Adipose tissue (tissue), 3 donors: ENCODE measurements around the gene MCM3AP. TPM values are rescaled to one million over a fixed set of nuclear protein-coding genes. Genes with fewer than 3 reads are reported as not detected.

Experiments
- H3K27ac ChIP-seq: one replicate; pipeline ENCODE4 v1.5.1; 2013; ENCODE audit warnings: low read depth, low read length
- WGBS, 3 donors: extraction: QIAGEN DNeasy Blood & Tissue Kit; methylation state at CpG; one replicate each; pipeline ENCODE4 v1.1.7; 2013; 5-methylcytosine and 5-hydroxymethylcytosine counted together
- polyA plus RNA-seq, 3 donors: library from polyadenylated mRNA; stranded (reverse); fragments of 200-250 nt; gene quantifications; one replicate each; pipeline ENCODE4 v1.2.3, GENCODE V29; 2013
- donor health status: healthy with polysubstance abuse.
- donor health status: Bipolar disorder and iron deficiency.
- donor health status: healthy.

The MCM3AP gene
- 10 to 100 TPM; 22.8 to 41.0 (median 39.1) TPM for polyA plus RNA-seq

- 25 to 31% (median 30%) methylated on average over 6 of the region's 6 CpGs for WGBS, 3 donors
- peak within 1 kb of the TSS; percentile 46 for H3K27ac ChIP-seq
These were observed at the start of gene MCM3AP for GRCh38 chr21:46285206-46285661. Gene MCM3AP, minus strand, starts transcription at chr21:46285611. Its CDS starts 325 bp downstream, at chr21:46285286.

GRCh38 chr21:46334351-46335140 is 49.1 kb upstream of the MCM3AP start:
- no peak overlapping the region for H3K27ac ChIP-seq
- WGBS, 3 donors: 94 to 95% (median 95%) methylated on average over 12 of the region's 12 CpGs

DNA sequence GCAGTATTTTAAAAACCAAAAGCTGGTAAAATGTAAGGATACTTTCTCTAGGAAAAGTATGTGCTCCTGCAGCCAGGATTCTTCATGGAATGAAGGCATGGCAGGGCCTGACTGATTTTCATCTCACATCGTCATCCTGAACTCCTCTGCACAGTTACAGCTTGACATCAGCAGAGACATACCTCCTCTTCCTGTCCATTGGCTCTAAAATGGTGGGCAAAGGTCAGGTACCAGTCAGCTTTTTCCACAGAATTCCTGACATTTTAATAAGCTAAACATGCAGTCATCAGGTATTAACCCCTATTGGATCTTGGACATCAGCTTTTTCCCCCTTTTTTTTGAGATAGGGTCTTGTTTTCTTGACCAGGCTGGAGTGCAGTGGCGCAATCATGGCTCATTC is 44.4 kb upstream of the MCM3AP start:
- 91 to 94% (median 94%) methylated on average over 2 of the region's 2 CpGs for WGBS, 3 donors

GRCh38 chr21:46328151-46328550 is 42.7 kb upstream of the MCM3AP start:
- 78 to 80% (median 79%) methylated on average over 5 of the region's 5 CpGs for WGBS, 3 donors
- no peak overlapping the region for H3K27ac ChIP-seq

More for the DNA sequence above, 44.4 kb upstream of the MCM3AP start:
- H3K27ac ChIP-seq: no peak overlapping the region

DNA sequence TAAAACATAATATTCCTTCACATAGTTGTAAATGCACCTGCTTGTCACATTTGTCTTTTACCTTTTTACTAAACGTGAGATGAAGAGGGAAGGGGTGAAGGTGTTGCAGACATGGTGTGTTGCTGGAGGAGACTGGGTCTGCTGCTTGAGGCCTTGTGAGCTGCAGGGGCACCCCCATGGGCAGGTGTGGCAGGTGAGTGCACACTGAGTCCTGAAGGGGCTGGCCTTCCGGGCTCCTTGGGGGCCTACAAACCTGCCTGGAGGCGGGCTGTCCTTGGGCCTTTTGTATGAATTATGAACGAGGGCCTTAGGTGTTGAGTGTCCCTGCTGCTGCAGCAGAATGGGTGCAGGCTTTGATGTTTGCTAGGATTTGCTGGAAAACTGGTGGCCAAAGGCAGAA is 42.3 kb upstream of the MCM3AP start:
- 69 to 96% (median 80%) methylated on average over 4 of the region's 4 CpGs for WGBS, 3 donors
- no peak overlapping the region for H3K27ac ChIP-seq

- 82 to 95% (median 93%) methylated on average over 15 of the region's 15 CpGs for WGBS, 3 donors
- H3K27ac ChIP-seq: no peak overlapping the region
These were observed 40.8 kb upstream of the MCM3AP start for GRCh38 chr21:46326110-46326703.

GRCh38 chr21:46325073-46325912 is 39.9 kb upstream of the MCM3AP start:
- 8 to 10% (median 9%) methylated on average over 42 of the region's 43 CpGs for WGBS, 3 donors
- no peak overlapping the region for H3K27ac ChIP-seq

DNA sequence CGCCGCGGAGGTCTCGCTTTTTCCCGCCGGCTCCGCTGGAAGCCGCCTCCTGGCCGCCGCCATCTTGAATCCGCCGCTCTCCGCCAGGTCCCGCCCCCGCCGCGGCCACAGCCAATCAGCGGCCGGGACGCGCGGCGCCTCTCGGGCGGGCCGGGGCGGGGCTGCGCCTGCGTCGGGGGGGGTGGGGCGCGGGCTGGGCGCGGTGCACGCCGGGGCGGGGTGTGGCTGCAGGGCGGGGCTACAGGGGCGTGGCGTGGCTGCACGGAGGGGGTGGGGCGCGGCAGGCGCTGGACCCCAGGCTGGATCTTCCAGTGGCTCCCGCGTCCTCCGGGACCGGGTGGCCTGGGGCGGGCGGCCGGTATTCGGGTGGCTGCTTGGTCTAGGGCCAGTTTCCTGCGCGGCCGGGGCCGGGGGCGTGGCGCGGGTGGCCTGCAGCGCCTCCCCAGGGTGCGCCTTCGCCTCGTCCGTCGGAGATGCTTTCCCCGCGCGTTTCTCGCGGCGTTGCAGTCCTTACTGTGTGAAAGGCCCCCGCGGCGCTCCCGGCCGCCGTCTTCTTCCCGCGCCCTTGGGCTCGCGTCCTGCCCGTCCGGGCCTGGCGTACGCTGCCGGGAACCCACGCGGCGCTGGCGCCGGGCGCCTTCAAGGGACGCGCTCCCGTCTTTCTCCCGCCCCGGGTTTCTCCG is 39.1 kb upstream of the MCM3AP start:
- H3K27ac ChIP-seq: no peak overlapping the region
- 0 to 1% (median 0%) methylated on average over 68 to 97 of the region's 98 CpGs for WGBS, 3 donors

DNA sequence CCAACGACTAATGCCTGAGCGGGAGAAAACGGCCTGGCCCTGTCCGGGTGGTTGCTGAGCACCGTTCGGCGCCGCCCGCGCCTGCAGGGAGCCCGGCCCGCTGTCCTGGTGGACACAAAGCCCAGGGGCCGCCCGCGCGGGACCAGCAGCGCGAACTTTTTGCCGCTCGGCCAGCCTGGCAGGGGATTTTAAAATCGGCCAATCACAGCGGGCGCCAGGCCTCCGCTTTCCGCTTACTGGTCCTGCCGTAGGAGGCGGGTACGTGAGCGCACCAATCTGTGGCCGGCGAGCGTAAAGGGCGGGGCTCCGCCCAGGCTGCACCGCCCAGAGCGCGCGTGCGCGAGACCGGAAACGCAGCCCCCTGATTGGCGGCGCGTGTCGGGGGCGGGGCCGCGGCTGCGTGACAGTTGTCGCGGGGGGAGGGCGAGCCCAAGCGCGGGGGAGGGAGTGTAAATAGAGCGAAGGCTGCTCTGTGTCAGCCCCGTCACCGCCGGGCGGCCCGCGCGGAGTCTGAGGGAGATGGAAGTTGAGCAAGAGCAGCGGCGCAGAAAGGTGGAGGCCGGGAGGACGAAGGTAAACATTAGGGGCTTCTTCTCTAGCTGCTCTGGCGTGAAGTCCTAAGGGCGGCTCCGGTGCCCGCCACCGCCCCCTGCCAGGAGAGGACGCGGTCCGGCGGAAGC is 38.4 kb upstream of the MCM3AP start, which contains the start of the genes C21orf58 and PCNT:
Gene C21orf58, minus strand, starts transcription at position 161 of the 680 bp plus-strand sequence. CDS start 1,132 bp downstream, outside the sequence.
Gene PCNT, plus strand, starts transcription at position 447 of the 680 bp plus-strand sequence. Its CDS starts 73 bp downstream, at position 520.
- no peak within 1 kb of the TSS for H3K27ac ChIP-seq
- WGBS, 3 donors: 0% methylated on average over 70 to 76 of the region's 76 CpGs

DNA sequence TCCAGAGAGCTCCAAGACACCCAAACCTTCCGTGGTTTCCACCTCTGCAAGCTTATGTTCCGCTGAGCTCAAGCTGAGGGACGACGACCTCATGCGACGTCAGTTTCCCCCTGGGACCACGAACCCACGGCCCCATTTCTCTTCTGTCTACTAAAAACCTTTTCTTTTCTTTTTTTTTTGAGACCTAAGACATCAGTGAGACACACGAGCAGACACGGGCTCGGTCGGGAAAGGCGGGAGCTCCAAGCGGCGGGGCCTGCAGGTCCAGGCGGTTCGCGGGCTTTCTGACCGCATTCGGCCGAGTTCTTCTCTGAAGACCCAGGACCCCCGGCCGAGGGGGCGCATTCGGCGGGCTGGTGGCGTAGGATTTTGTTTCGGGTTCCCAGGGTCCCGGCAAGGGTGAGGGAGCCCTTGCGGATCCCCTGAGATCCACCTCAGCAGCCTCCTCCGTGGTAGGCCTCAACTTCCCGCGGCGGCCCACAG is 37.9 kb upstream of the MCM3AP start:
- WGBS, 3 donors: 0 to 1% (median 0%) methylated on average over 34 of the region's 34 CpGs
- no peak overlapping the region for H3K27ac ChIP-seq

DNA sequence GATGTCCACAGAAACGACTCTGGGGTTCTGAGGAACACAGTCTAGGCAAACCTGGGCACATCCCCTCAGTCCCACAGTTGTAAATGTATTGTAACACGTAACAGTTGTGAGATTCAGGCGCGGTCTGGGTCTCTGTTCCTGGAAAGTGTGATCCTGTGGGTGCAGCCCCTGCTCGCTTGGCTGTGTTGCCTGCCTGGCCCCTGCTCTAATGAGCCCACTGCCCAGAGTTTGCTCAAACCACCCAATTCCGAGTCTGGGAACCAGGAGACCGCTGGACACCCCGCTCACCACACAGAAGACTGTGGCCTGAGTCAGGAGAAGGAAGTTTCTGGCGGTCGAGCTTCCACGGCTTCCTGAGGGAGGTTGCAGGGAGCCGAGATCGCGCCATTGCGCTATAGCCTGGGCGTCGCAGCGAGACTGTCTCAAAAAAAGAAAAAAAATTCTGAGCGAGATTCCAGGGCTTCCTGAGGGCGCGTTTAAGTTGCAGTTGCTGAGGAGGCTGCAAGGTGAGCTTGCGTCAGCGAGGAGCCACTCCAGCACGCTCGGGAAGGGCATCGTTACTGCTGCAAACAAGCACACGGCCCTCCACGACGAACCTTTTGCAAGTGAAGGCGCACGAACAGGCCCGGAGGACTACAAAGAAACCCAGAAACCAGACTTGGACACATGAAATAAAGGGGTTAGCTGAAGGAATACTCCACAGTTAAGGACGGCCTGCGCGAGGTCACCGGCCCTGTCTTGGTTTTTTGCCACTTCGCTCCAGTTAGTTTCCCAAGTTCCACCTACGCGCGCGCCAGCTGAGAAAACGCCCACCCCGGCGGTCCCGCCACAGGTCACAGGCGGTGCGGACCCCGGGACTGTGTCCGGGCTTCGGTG is 37.2 kb upstream of the MCM3AP start:
- H3K27ac ChIP-seq: no peak overlapping the region
- 4 to 7% (median 5%) methylated on average over 50 of the region's 50 CpGs for WGBS, 3 donors

- WGBS, 3 donors: 41 to 73% (median 54%) methylated on average over 4 of the region's 4 CpGs
These were observed 35.0 kb upstream of the MCM3AP start for GRCh38 chr21:46320331-46320801.

GRCh38 chr21:46319186-46319585 is 33.8 kb upstream of the MCM3AP start:
- H3K27ac ChIP-seq: no peak overlapping the region
- WGBS, 3 donors: 91 to 92% (median 91%) methylated on average over 7 of the region's 7 CpGs

More at GRCh38 chr21:46320331-46320801, 35.0 kb upstream of the MCM3AP start:
- no peak overlapping the region for H3K27ac ChIP-seq

DNA sequence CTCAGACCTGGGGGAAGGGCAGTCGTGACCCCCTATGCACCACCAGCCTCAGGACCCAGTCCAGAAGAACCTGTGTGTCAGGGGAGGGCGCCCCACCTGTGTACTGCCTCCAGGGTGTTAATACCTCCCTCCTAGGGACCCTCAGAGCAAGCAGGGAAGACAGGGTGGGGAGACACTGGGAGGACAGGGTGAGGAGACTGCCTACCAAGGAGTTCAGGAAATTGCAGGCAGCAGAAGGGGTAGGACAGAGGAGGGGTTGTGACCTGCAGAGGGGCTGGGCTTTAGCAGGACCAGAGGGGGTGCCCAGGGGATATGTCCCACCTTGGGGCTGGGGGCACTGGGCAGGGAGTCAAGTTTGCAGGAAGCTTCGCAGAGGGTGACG is 33.0 kb upstream of the MCM3AP start:
- WGBS, 3 donors: 83 to 86% (median 85%) methylated on average over 4 of the region's 4 CpGs
- H3K27ac ChIP-seq: no peak overlapping the region

DNA sequence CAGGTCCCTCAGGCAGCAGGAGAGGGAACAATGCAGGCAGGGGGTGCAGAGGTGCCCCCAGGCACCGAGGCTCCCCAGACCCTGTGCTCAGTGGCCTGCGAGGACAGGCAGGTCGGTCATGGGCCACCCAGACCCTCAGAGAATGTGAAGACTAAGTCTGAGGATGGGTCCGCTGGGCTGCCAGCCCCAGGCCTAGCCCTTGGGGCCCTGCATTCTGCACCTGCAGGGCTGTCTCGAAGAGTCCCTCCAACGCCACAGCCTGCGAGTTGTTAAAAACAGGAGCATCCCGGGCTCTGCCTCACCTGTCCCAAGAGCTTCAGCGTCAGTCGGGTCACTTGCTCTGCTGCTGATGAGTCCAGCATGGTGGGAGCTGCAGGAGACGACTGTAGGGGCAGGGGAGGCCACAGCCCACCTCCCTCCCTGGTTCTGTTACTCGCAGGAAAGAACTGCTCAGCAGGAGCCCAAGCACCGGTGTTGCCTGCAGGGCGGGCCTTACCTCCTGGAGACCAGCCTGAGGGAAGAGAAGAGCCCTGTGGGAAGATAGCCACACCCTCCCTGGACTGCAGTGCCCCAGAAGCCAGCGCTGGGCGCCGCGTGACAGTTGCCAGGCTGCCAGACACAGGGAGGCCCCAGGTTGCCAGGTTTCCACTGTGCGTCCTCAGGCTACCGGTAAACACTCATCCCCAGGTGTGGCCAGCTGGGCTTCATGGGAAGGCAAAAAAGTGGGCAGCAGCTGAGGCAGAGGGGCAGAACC is 32.5 kb upstream of the MCM3AP start:
- no peak overlapping the region for H3K27ac ChIP-seq
- 78 to 87% (median 86%) methylated on average over 17 to 20 of the region's 20 CpGs for WGBS, 3 donors
